GM12878 (cell line): ENCODE data around the gene DDX10. TPM values are rescaled to one million over a fixed set of nuclear protein-coding genes. Genes with fewer than 3 reads are reported as not detected.

ENCODE experiments used
- ATAC-seq: fragments of 200-7000 bp; cut with Tn5 transposase; 3 replicates; pipeline ENCODE4 v1.9.1; 2020; ENCODE audit warnings: mild to moderate bottlenecking, moderate library complexity
- BruUV-seq: library from RNA; stranded (reverse); fragments of 400-500 nt; replicated peaks from 2 replicates; lab custom pipeline; 2021; lab: Mats Ljungman, UMichigan
- CTCF ChIA-PET: fragments of 300-600 bp; sonication (Branson Sonifier 250); formaldehyde crosslinking; extraction: SDS; loops from one replicate; lab custom pipeline; 2021; ENCODE audit warnings: inconsistent platforms; lab: Yijun Ruan, JAX
- POLR2A ChIA-PET: fragments of 350-600 bp; formaldehyde crosslinking; extraction: SDS; loops from one replicate; lab custom pipeline; 2021; ENCODE audit warnings: inconsistent platforms; lab: Charles Lee
- RAD21 ChIA-PET: fragments of 300-600 bp; sonication (Branson Sonifier 250); formaldehyde crosslinking; loops from one replicate; lab custom pipeline; 2023; ENCODE audit warnings: antibody characterized with exemption; ENCODE audit not compliant: unreplicated experiment; lab: Charles Lee
- SMC1A ChIA-PET: fragments of 300-600 bp; sonication (Branson Sonifier 250); formaldehyde crosslinking; loops from one replicate; lab custom pipeline; 2023; ENCODE audit not compliant: unreplicated experiment, uncharacterized antibody; lab: Charles Lee
- DNase-seq: peaks from one replicate; pipeline ENCODE4 v3.0.0-alpha.2; 2011; ENCODE audit warnings: low read depth, low spot score
- FAIRE-seq: peaks from 3 replicates; lab custom pipeline; 2011; peaks lifted over from hg19 to GRCh38; lab: Jason Lieb, UNC
- H2AFZ ChIP-seq: 2 replicates; pipeline ENCODE4 v1.6.0; 2011; ENCODE audit warnings: low read depth, low read length, control low read depth; ENCODE audit not compliant: control insufficient read depth
- H3K27ac ChIP-seq: 2 replicates; pipeline ENCODE4 v1.5.1; 2011; ENCODE audit warnings: control low read depth; ENCODE audit not compliant: control insufficient read depth, insufficient read depth
- H3K27me3 ChIP-seq, 2 experiments: replicated peaks in 1 of 2; 2 replicates each; pipeline versions ENCODE4 v1.6.0 to v1.6.1; 2011; ENCODE audit warnings: low read length in 1 of 2; ENCODE audit not compliant: control insufficient read depth in 2 of 2, insufficient read depth in 2 of 2
- H3K36me3 ChIP-seq, 2 experiments: 2 replicates each; pipeline ENCODE4 v1.5.1; 2011; ENCODE audit warnings: low read length in 1 of 2; ENCODE audit not compliant: control insufficient read depth in 2 of 2, insufficient read depth in 2 of 2
- H3K4me1 ChIP-seq: 2 replicates; pipeline ENCODE4 v1.6.1; 2011; ENCODE audit warnings: mild to moderate bottlenecking, low read length, moderate library complexity, mixed read lengths; ENCODE audit not compliant: control insufficient read depth, insufficient read depth
- H3K4me2 ChIP-seq: 2 replicates; pipeline ENCODE4 v1.6.0; 2011; ENCODE audit warnings: control low read depth; ENCODE audit not compliant: control insufficient read depth, insufficient read depth
- H3K4me3 ChIP-seq: fragments of 200-600 bp; sonication (generic); 2 replicates; pipeline ENCODE4 v1.5.1; 2016
- H3K79me2 ChIP-seq: 2 replicates; pipeline ENCODE4 v1.6.0; 2011; ENCODE audit warnings: low read length; ENCODE audit not compliant: control insufficient read depth, insufficient read depth
- H3K9ac ChIP-seq: 2 replicates; pipeline ENCODE4 v1.8.0; 2011; ENCODE audit warnings: low read length, control low read depth, mixed read lengths; ENCODE audit not compliant: control insufficient read depth, insufficient read depth
- H3K9me3 ChIP-seq: replicated peaks from 3 replicates; pipeline ENCODE4 v1.5.1; 2011; ENCODE audit warnings: mild to moderate bottlenecking, low read length; ENCODE audit not compliant: control insufficient read depth, insufficient read depth
- H4K20me1 ChIP-seq: 2 replicates; pipeline ENCODE4 v1.6.0; 2011; ENCODE audit not compliant: control insufficient read depth, insufficient read depth
- CREM ChIP-seq: IDR thresholded peaks from 2 replicates; pipeline ENCODE4 v1.6.1; 2014; ENCODE audit warnings: antibody characterized with exemption, low read depth
- TCF12 ChIP-seq: IDR thresholded peaks from 2 replicates; pipeline ENCODE4 v1.6.1; 2011; ENCODE audit warnings: low read depth, mild to moderate bottlenecking, low read length
- WGBS: methylation state at CpG from one replicate; pipeline ENCODE4 v1.1.6; 2016; ENCODE audit warnings: low lambda C conversion rate; ENCODE audit not compliant: insufficient replicate concordance, insufficient coverage; ENCODE audit errors: missing lambda C conversion rate; 5-methylcytosine and 5-hydroxymethylcytosine counted together
- in situ Hi-C: fragments of 300-500 bp; cut with MboI; formaldehyde crosslinking; loops from 9 replicates; pipeline ENCODE4 v1.14.3; 2018; ENCODE audit warnings: mixed read lengths
- intact Hi-C: fragments of 100-400 bp; cut with micrococcal nuclease; formaldehyde crosslinking; loops from one replicate; pipeline ENCODE4 v1.14.2; 2022; ENCODE audit not compliant: unreplicated experiment
- polyA plus RNA-seq, 11 experiments: library from polyadenylated mRNA; depleted of rRNA in 4 of 11; unstranded in 6 of 11; stranded (reverse) in 5 of 11; fragments of >200 nt; fragmentation: Nextera tagmentation in 4 of 11; fragmentation: Illumina TruSeq in 1 of 11; extraction: Ambion mirVana in 4 of 11; extraction: Trizol in 1 of 11; gene quantifications; 1 replicate in 1 of 11; 2 replicates in 10 of 11; pipeline versions ENCODE4 v1.2.1 to v1.2.3, GENCODE V29; 2011 to 2016; ENCODE audit warnings: inconsistent platforms in 2 of 11, missing spikeins in 2 of 11, low read depth in 1 of 11
- total RNA-seq, 4 experiments: library from RNA; depleted of rRNA in 3 of 4; stranded (reverse); fragments of >200 nt in 3 of 4; fragmentation: Illumina TruSeq in 1 of 4; extraction: Trizol in 1 of 4; gene quantifications; 2 replicates each; pipeline versions ENCODE4 v1.2.1 to v1.2.3, GENCODE V29; 2013 to 2021
- TF ChIP-seq, protein P1 (sequence below): IDR thresholded peaks from 2 replicates; pipeline ENCODE4 v1.6.1; 2011; ENCODE audit warnings: borderline replicate concordance, low read depth, mild to moderate bottlenecking, moderate library complexity, low read length; ENCODE audit not compliant: insufficient read depth, poor library complexity, severe bottlenecking

Gene DDX10
- total and polyA plus RNA-seq, 10 of the 15 experiments (the other 5 are each of a cell fraction or from before 2014, with no cell fraction given) = 20.9 to 51.5 (median 31.9) TPM

DNA sequence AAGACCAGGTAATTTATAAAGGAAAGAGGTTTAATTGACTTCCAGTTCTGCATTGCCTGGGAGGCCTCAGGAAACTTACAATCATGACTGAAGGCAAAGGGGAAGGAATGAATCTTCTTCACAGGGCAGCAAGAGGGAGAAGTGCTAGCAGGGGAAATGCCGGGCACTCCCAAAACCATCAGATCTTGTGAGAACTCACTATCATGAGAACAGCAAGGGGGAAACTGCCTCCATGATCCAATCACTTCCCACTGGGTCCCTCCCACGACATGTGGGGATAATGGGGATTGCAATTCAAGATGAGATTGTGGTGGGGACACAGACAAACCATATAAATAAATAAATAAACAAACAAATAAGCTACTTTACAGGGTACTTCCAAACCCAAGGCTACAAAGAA is 42.5 kb upstream of the DDX10 start:
- no peaks in the 10 kb centered on the region for H3K27me3 ChIP-seq
- ChIA-PET RAD21 (interaction anchor here (0.9 to 3.8 kb wide), 16 partner anchors 10 to 204 kb away, joined by 3 to 46 read pairs (median 6); partner anchors contain the start of gene EXPH5), SMC1A (interaction anchor here (0.6 to 4.3 kb wide), 25 partner anchors 9 to 397 kb away, joined by 3 to 52 read pairs (median 5); partner anchors contain the start of genes DDX10 and EXPH5), POLR2A (interaction anchor here (0.8 to 2.1 kb wide), 8 partner anchors 14 to 64 kb away, joined by 3 to 7 read pairs (median 4); partner anchors contain the start of gene EXPH5), CTCF (interaction anchor here (0.5 to 3.2 kb wide), 11 partner anchors 10 to 163 kb away, joined by 3 to 16 read pairs (median 3); partner anchors contain the start of gene DDX10)
- no peak overlapping the region for H3K9ac ChIP-seq
- no peak overlapping the region; the same call in 1 of the 2 replicates for H2AFZ ChIP-seq
- FAIRE-seq (no peak), ATAC-seq (peak; percentile 3; the same call in 2 of the 3 replicates), DNase-seq (peak; percentile 8)
- H4K20me1 ChIP-seq = no peaks in the 10 kb centered on the region
- H3K4me2 ChIP-seq = peak overlapping the region; percentile 63; the same call in 1 of the 2 replicates
- intact Hi-C loops = no loop called here
- 86% methylated on average over 2 of the region's 2 CpGs for WGBS
- peak overlapping the region; percentile 93 for H3K27ac ChIP-seq
- no TSS peak for BruUV-seq
- H3K9me3 ChIP-seq = peaks cover 5% of the 10 kb centered on the region; the same call in 2 of the 3 replicates
- in situ Hi-C loops = no loop called here
- peaks cover 18% of the 10 kb centered on the region for H3K4me1 ChIP-seq
- no peaks in the 10 kb centered on the region for H3K79me2 ChIP-seq
- TF ChIP-seq TCF12 (0 out of 2 replicates have a peak, but pooled peaks have one; percentile 24), CREM (no peak)
- TF ChIP-seq, protein P1, sequence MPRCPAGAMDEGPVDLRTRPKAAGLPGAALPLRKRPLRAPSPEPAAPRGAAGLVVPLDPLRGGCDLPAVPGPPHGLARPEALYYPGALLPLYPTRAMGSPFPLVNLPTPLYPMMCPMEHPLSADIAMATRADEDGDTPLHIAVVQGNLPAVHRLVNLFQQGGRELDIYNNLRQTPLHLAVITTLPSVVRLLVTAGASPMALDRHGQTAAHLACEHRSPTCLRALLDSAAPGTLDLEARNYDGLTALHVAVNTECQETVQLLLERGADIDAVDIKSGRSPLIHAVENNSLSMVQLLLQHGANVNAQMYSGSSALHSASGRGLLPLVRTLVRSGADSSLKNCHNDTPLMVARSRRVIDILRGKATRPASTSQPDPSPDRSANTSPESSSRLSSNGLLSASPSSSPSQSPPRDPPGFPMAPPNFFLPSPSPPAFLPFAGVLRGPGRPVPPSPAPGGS = peak; percentile 7
- no peaks in the 10 kb centered on the region for H3K36me3 ChIP-seq
- H3K4me3 ChIP-seq = no peak overlapping the region
